SK-N-SH (cell line): ENCODE data around the gene DDX1. TPM values are rescaled to one million over a fixed set of nuclear protein-coding genes. Genes with fewer than 3 reads are reported as not detected.

Experiments used
- CTCF ChIA-PET: fragments of 300-600, 350-600 bp; formaldehyde crosslinking; extraction: SDS; loops from one replicate; lab custom pipeline; 2021; lab: Yijun Ruan, JAX
- POLR2A ChIA-PET: fragments of 350-600 bp; sonication (Branson Sonifier 250); formaldehyde crosslinking; extraction: SDS; loops from one replicate; lab custom pipeline; 2020; ENCODE audit warnings: antibody characterized with exemption, inconsistent platforms; lab: Yijun Ruan, JAX
- DNase-seq: peaks from one replicate; pipeline ENCODE4 v3.0.0; 2012
- H2AFZ ChIP-seq: fragments of 200-600 bp; sonication (generic); 2 replicates; pipeline ENCODE4 v1.8.1; 2016; ENCODE audit warnings: antibody characterized with exemption, mild to moderate bottlenecking, low read depth
- H3F3A ChIP-seq: fragments of 200-600 bp; sonication (generic); replicated peaks from 2 replicates; pipeline ENCODE3; 2016; ENCODE audit warnings: antibody characterized with exemption, mild to moderate bottlenecking; ENCODE audit not compliant: insufficient read depth
- H3K27ac ChIP-seq, 2 experiments: fragments of 200-500 bp in 1 of 2; fragments of 200-600 bp in 1 of 2; sonication (Bioruptor generic) in 1 of 2; sonication (generic), shearing (Covaris generic) in 1 of 2; 2 replicates each; pipeline versions ENCODE4 v1.5.1 to v1.6.1; 2014 to 2016; ENCODE audit warnings: low read depth in 2 of 2, inconsistent platforms in 1 of 2, low read length in 1 of 2, mild to moderate bottlenecking in 1 of 2, mixed read lengths in 1 of 2
- H3K27me3 ChIP-seq: fragments of 200-600 bp; sonication (generic), shearing (Covaris generic); 2 replicates; pipeline ENCODE4 v1.6.1; 2016; ENCODE audit warnings: mixed run types; ENCODE audit not compliant: insufficient read depth
- H3K36me3 ChIP-seq, 2 experiments: fragments of 200-500 bp in 1 of 2; fragments of 200-600 bp in 1 of 2; sonication (Bioruptor generic) in 1 of 2; sonication (generic) in 1 of 2; replicated peaks in 1 of 2; 2 replicates each; pipeline versions ENCODE3 to v1.5.1; 2014 to 2016; ENCODE audit warnings: low read length in 1 of 2, mild to moderate bottlenecking in 1 of 2; ENCODE audit not compliant: insufficient read depth in 2 of 2, control insufficient read depth in 1 of 2
- H3K4me1 ChIP-seq, 2 experiments: fragments of 200-500 bp in 1 of 2; fragments of 200-600 bp in 1 of 2; sonication (Bioruptor generic) in 1 of 2; sonication (generic), shearing (Covaris generic) in 1 of 2; 2 replicates each; pipeline versions ENCODE4 v1.5.1 to v1.6.1; 2014 to 2016; ENCODE audit warnings: low read depth in 1 of 2, low read length in 1 of 2, mixed run types in 1 of 2; ENCODE audit not compliant: insufficient read depth in 2 of 2, control insufficient read depth in 1 of 2
- H3K4me2 ChIP-seq: fragments of 200-600 bp; sonication (generic), shearing (Covaris generic); 2 replicates; pipeline ENCODE4 v1.6.1; 2017; ENCODE audit warnings: mixed run types
- H3K4me3 ChIP-seq, 2 experiments: fragments of 200-500 bp in 1 of 2; fragments of 200-600 bp in 1 of 2; sonication (Bioruptor generic) in 1 of 2; sonication (generic), shearing (Covaris generic) in 1 of 2; 2 replicates each; pipeline versions ENCODE4 v1.5.1 to v1.8.1; 2014 to 2016; ENCODE audit warnings: low read depth in 2 of 2, inconsistent platforms in 1 of 2, low read length in 1 of 2, mild to moderate bottlenecking in 1 of 2, mixed read lengths in 1 of 2, moderate library complexity in 1 of 2
- H3K79me2 ChIP-seq: fragments of 200-600 bp; sonication (generic); 2 replicates; pipeline ENCODE4 v1.8.1; 2017; ENCODE audit warnings: mild to moderate bottlenecking; ENCODE audit not compliant: insufficient read depth
- H3K9ac ChIP-seq: fragments of 200-600 bp; sonication (generic); 2 replicates; pipeline ENCODE4 v1.6.1; 2017; ENCODE audit warnings: mixed run types
- H3K9me2 ChIP-seq: fragments of 200-600 bp; sonication (generic); 2 replicates; pipeline ENCODE4 v1.6.1; 2017; ENCODE audit warnings: mixed run types
- H3K9me3 ChIP-seq: fragments of 200-600 bp; sonication (generic); 2 replicates; pipeline ENCODE4 v1.6.1; 2017; ENCODE audit warnings: mixed run types, mild to moderate bottlenecking, moderate library complexity
- H4K20me1 ChIP-seq: fragments of 200-600 bp; sonication (generic); 2 replicates; pipeline ENCODE4 v1.6.1; 2017; ENCODE audit warnings: mild to moderate bottlenecking, mixed run types; ENCODE audit not compliant: insufficient read depth
- CTCF ChIP-seq: fragments of 200-600 bp; sonication (generic); IDR thresholded peaks from 2 replicates; pipeline ENCODE4 v1.6.1; 2017; ENCODE audit warnings: antibody characterized with exemption, mild to moderate bottlenecking, moderate library complexity
- ELF1 ChIP-seq: IDR thresholded peaks from 2 replicates; pipeline ENCODE4 v1.4.0; 2012
- GATA2 ChIP-seq: sonication (generic); formaldehyde crosslinking; IDR thresholded peaks from 2 replicates; pipeline ENCODE4 v1.5.0; 2020; ENCODE audit warnings: mild to moderate bottlenecking, missing genetic modification reagents
- NFIC ChIP-seq: IDR thresholded peaks from 2 replicates; pipeline ENCODE4 v1.4.0; 2012; ENCODE audit warnings: borderline replicate concordance
- REST ChIP-seq: IDR thresholded peaks from 2 replicates; pipeline ENCODE4 v1.6.1; 2012; ENCODE audit warnings: mild to moderate bottlenecking, low read depth, low read length, moderate library complexity
- SIN3A ChIP-seq: IDR thresholded peaks from 2 replicates; pipeline ENCODE4 v1.6.1; 2012; ENCODE audit warnings: low read depth, mild to moderate bottlenecking, low read length, moderate library complexity, borderline replicate concordance
- TEAD4 ChIP-seq: IDR thresholded peaks from 2 replicates; pipeline ENCODE4 v1.4.0; 2012; ENCODE audit warnings: mild to moderate bottlenecking, borderline replicate concordance; ENCODE audit not compliant: insufficient read depth
- USF1 ChIP-seq: IDR thresholded peaks from 2 replicates; pipeline ENCODE4 v1.4.0; 2012; ENCODE audit warnings: low read depth, borderline replicate concordance
- WGBS: methylation state at CpG from one replicate; pipeline ENCODE4 v1.1.6; 2017; ENCODE audit warnings: low lambda C conversion rate; 5-methylcytosine and 5-hydroxymethylcytosine counted together
- polyA plus RNA-seq, 3 experiments: library from polyadenylated mRNA; depleted of rRNA; stranded (reverse); fragments of >200 nt; gene quantifications; 2 replicates each; pipeline ENCODE4 v1.2.3, GENCODE V29; 2012

DDX1 gene
- polyA plus RNA-seq, 1 of the 3 experiments (the other 2 are of a cell fraction) = 54.5 TPM

- Histone ChIP-seq H3K4me1 (no peaks in the 10 kb centered on the region), H3K79me2 (no peaks in the 10 kb centered on the region), H3K9me3 (no peaks in the 10 kb centered on the region), H3K4me3 (no peak overlapping the region), H3K27ac (no peak overlapping the region), H3K27me3 (no peaks in the 10 kb centered on the region), H3F3A (no peaks in the 10 kb centered on the region), H3K36me3 (no peaks in the 10 kb centered on the region), H4K20me1 (no peaks in the 10 kb centered on the region), H2AFZ (no peak overlapping the region), H3K9ac (no peak overlapping the region), H3K4me2 (no peak overlapping the region), H3K9me2 (no peaks in the 10 kb centered on the region)
- 15% methylated on average over 1 of the region's 1 CpG for WGBS
- POLR2A ChIA-PET = no interaction called here
- no peak for DNase-seq
- TF ChIP-seq TEAD4 (no peak), NFIC (no peak), ELF1 (no peak), USF1 (no peak), GATA2 (CRISPR knock-in tag) (no peak)
- TF ChIP-seq, all 33 proteins: peak for 0
- CTCF ChIA-PET = interaction anchor here (2.7 to 9.4 kb wide), 2 partner anchors 9 to 37 kb away, joined by 8 to 98 read pairs; no protein-coding TSS in a partner anchor
These were observed 7.8 kb upstream of the DDX1 start for GRCh38 chr2:15583826-15584225.

GRCh38 chr2:15584316-15584715, 7.4 kb upstream of the DDX1 start:
- Histone ChIP-seq H3K4me2 (no peak overlapping the region), H3K27me3 (no peaks in the 10 kb centered on the region), H3K36me3 (no peaks in the 10 kb centered on the region), H3K9ac (no peak overlapping the region), H2AFZ (no peak overlapping the region), H4K20me1 (no peaks in the 10 kb centered on the region), H3K4me1 (no peaks in the 10 kb centered on the region), H3K27ac (no peak overlapping the region), H3K79me2 (no peaks in the 10 kb centered on the region), H3K9me3 (no peaks in the 10 kb centered on the region), H3K4me3 (no peak overlapping the region), H3F3A (no peaks in the 10 kb centered on the region), H3K9me2 (no peaks in the 10 kb centered on the region)
- CTCF ChIA-PET = interaction anchor here (2.7 to 9.4 kb wide), 2 partner anchors 9 to 38 kb away, joined by 8 to 98 read pairs; no protein-coding TSS in a partner anchor
- POLR2A ChIA-PET = interaction anchor here (0.5 kb wide), 1 partner anchor 332 kb away, joined by 3 read pairs; no protein-coding TSS in a partner anchor
- DNase-seq = no peak
- TF ChIP-seq NFIC (no peak), CTCF (no peak), USF1 (no peak), REST (no peak), SIN3A (no peak)
